Activated T-cell treated with anti-CD3 and anti-CD28 coated beads, Interleukin-2, amount 50 U/mL, for 24 hours (primary cell): ENCODE measurements around the gene CTCFL.

Experiments
- DNase-seq: peaks from one replicate; pipeline ENCODE4 v3.0.0-alpha.2; 2020
- H3K27ac Mint-ChIP-seq: 2 replicates; pipeline ENCODE4 v1.8.0; 2020; ENCODE audit warnings: mild to moderate bottlenecking, mixed read lengths
- H3K27me3 Mint-ChIP-seq: 2 replicates; pipeline ENCODE4 v1.8.0; 2020; ENCODE audit warnings: mixed read lengths
- H3K36me3 Mint-ChIP-seq: 2 replicates; pipeline ENCODE4 v1.8.0; 2020; ENCODE audit warnings: low read depth, mixed read lengths
- H3K4me1 Mint-ChIP-seq: 2 replicates; pipeline ENCODE4 v1.8.0; 2020; ENCODE audit warnings: low read depth, mixed read lengths
- H3K4me3 Mint-ChIP-seq: 2 replicates; pipeline ENCODE4 v1.8.0; 2020; ENCODE audit warnings: mild to moderate bottlenecking, moderate library complexity, mixed read lengths
- H3K9me3 Mint-ChIP-seq: 2 replicates; pipeline ENCODE4 v1.8.0; 2020; ENCODE audit warnings: mixed read lengths

CTCFL gene, protein sequence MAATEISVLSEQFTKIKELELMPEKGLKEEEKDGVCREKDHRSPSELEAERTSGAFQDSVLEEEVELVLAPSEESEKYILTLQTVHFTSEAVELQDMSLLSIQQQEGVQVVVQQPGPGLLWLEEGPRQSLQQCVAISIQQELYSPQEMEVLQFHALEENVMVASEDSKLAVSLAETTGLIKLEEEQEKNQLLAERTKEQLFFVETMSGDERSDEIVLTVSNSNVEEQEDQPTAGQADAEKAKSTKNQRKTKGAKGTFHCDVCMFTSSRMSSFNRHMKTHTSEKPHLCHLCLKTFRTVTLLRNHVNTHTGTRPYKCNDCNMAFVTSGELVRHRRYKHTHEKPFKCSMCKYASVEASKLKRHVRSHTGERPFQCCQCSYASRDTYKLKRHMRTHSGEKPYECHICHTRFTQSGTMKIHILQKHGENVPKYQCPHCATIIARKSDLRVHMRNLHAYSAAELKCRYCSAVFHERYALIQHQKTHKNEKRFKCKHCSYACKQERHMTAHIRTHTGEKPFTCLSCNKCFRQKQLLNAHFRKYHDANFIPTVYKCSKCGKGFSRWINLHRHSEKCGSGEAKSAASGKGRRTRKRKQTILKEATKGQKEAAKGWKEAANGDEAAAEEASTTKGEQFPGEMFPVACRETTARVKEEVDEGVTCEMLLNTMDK

DNA sequence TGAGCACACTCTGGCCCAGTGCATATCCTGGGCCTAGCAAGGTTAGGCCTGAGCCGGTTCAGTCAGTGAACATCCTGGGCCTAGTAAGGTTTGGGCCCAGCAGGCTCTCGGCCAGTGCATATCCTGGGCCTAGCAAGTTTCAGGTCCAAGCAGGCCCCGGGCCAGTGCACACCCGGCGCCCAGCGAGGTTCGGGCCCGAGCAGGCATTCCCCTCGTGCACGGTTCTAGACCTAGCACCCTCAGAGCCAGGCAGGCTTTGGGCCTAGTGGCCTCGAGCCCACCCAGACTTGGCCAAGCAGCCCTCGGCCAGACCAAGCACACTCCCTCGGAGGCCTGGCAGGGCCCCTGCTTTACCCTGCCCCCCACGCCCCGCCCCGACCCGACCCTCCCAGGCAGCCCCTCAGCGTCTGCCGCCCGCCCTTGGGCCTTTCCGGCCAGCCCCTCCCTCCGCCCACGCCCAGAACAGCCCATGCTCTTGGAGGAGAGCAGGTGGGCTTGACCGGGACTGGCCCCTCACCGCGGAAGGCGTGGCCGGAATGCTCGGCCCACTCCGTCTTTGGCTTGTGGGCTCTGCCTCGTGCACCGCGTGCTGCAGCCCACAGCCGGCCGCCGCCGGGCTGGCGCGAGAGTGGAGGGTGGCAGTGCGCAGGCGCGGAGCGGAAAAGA lies at the start of gene CTCFL:
CTCFL (minus strand) TSS at position 630 of the 666 bp plus-strand sequence. CDS start 935 bp downstream, outside the sequence.
- no peak within 1 kb of the TSS for H3K4me3 Mint-ChIP-seq
- DNase-seq = no peak
- no peaks in the 10 kb centered on the region for H3K9me3 Mint-ChIP-seq
- H3K36me3 Mint-ChIP-seq = no peaks in the 10 kb centered on the region
- no peaks in the 10 kb centered on the region for H3K27me3 Mint-ChIP-seq
- peaks cover 11% of the 10 kb centered on the region for H3K4me1 Mint-ChIP-seq
- H3K27ac Mint-ChIP-seq = no peak within 1 kb of the TSS

DNA sequence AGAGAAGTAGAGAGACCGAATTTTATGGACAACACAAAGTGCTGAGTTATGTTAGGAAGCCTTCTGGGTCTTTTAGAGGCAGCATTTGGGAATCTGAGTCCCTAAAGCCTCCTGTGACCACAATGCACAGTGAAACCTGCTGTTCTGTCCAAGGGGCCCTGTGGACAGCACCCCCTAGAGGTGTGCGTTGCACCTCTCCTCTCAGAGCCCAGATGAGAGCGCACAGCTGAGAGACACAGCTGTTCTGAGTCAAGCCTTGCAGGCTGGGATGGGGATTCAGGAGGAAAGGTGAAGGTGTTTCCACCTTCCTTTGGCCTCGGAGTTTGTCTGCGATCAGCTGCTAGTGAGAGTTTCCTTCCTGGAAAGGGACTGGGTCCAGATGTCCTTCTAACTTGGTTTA lies 49.0 kb upstream of the CTCFL start:
- no peak for DNase-seq
- H3K27ac Mint-ChIP-seq = no peak overlapping the region

DNA sequence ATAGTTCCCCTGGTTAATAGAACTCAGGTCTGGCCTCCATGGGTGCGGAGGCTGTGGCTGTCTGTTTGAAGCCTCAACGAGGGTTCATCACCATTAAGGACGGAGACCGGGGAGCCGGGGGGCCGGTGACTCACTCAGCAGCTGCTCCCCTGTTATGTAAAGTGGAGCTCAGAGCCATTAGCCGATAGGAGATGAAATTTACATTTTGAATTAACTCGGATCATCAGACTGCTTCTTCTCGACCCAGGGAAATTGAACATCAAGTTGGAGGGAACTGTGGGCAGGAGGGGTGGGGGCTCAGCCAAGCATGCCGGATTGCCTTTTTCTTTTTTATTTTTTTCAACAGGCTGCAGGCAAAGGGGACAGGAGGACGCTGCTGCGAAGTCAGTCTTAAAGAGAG lies 48.3 kb upstream of the CTCFL start:
- no peaks in the 10 kb centered on the region for H3K9me3 Mint-ChIP-seq
- no peaks in the 10 kb centered on the region for H3K4me1 Mint-ChIP-seq
- H3K27me3 Mint-ChIP-seq = peaks cover 28% of the 10 kb centered on the region
- H3K36me3 Mint-ChIP-seq = no peaks in the 10 kb centered on the region
- H3K27ac Mint-ChIP-seq = no peak overlapping the region
- DNase-seq = no peak
- no peak overlapping the region for H3K4me3 Mint-ChIP-seq

More for the DNA sequence above, 49.0 kb upstream of the CTCFL start:
- no peaks in the 10 kb centered on the region for H3K9me3 Mint-ChIP-seq
- H3K27me3 Mint-ChIP-seq = peaks cover 31% of the 10 kb centered on the region
- H3K4me1 Mint-ChIP-seq = no peaks in the 10 kb centered on the region
- H3K36me3 Mint-ChIP-seq = no peaks in the 10 kb centered on the region
- no peak overlapping the region for H3K4me3 Mint-ChIP-seq

DNA sequence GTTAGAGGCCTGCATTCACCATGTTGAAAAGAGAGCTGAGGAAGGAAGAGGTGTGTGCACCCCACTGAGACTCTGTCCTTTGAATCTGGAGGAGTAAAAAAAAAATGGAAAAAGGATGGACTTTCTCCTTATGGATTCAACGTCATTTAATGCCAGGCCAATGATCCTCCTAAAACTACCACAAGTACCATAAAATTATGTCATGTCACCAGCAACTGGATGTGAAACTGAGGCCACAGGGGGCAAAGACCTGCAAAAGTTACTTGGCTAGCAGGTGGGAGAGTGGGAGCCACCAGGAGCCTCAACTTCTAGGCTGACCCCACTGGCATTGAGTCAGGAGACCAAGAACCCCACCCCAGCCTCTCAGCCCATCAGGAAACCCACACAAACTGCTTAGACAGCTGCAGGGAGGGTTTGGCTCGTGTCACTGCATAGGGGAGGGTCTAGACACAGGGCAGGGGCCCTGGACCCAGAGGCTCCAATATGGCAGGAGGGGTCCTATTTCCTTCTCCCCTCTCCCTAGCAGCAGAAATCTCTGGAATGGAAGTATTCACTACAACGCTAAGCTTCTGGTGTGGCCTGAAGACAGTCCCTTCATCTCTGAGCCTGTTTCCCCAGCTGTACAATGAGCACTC lies 47.0 kb upstream of the CTCFL start:
- Mint-ChIP-seq H3K36me3 (no peaks in the 10 kb centered on the region), H3K4me1 (no peaks in the 10 kb centered on the region), H3K27me3 (peaks cover 36% of the 10 kb centered on the region), H3K9me3 (no peaks in the 10 kb centered on the region), H3K27ac (no peak overlapping the region), H3K4me3 (no peak overlapping the region)
- no peak for DNase-seq

DNA sequence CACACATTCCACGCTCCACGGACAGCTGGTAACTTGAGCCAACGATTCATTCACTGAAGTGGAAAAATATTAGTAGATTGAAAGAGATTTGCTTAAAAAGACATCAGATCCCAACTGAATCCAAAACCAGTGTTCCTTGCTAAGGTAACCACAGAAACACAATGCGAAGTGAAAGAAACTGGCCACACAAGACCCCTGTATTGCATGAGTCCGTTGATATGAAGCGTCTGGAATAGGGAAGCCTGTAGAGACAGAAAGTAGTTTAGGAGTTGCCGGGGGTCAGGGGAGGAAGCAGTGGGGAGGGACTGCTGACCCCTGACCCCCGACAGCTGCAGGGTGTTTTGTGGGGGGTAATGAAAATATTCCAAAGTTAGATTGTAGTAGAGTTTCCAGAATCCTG lies 46.0 kb upstream of the CTCFL start:
- DNase-seq = no peak
- H3K27me3 Mint-ChIP-seq = peaks cover 39% of the 10 kb centered on the region
- no peaks in the 10 kb centered on the region for H3K36me3 Mint-ChIP-seq
- H3K4me3 Mint-ChIP-seq = no peak overlapping the region
- H3K27ac Mint-ChIP-seq = no peak overlapping the region
- H3K4me1 Mint-ChIP-seq = no peaks in the 10 kb centered on the region
- H3K9me3 Mint-ChIP-seq = no peaks in the 10 kb centered on the region

DNA sequence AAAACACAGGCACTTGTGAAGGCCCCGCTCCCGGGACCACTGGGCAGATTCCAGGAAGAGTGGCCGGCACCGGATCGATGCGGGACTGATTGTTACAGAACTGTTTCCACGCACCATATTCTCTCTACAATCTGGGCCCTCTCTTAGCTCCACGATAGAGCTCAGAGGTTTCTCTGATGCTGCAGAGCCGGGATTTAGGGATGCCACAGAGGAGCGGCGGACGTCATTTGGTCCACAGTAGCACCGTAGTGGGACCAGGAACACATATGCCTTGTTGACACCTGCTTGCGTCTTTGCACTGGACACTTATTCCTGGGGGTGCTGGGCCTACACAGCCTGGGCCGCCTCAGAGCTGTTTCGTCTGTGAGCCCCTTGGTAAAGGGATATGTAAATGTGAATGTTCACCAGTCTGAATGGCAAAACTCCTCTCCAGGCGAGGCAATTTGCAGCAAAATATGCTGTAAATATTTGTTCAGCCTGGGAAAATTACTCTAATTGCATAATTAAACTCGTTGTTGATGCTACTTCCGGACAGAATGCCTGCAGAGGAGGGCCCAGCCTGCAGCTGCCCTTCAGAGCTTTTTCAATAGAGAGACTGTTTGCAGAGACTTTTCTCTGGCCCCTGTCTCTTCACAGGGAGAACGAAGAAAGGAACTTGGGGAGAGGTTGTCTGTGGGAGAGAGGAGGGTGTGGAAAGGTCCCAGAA lies 45.4 kb upstream of the CTCFL start:
- Mint-ChIP-seq H3K36me3 (no peaks in the 10 kb centered on the region), H3K4me1 (no peaks in the 10 kb centered on the region), H3K27ac (no peak overlapping the region), H3K27me3 (peaks cover 42% of the 10 kb centered on the region), H3K4me3 (no peak overlapping the region), H3K9me3 (no peaks in the 10 kb centered on the region)
- no peak for DNase-seq

DNA sequence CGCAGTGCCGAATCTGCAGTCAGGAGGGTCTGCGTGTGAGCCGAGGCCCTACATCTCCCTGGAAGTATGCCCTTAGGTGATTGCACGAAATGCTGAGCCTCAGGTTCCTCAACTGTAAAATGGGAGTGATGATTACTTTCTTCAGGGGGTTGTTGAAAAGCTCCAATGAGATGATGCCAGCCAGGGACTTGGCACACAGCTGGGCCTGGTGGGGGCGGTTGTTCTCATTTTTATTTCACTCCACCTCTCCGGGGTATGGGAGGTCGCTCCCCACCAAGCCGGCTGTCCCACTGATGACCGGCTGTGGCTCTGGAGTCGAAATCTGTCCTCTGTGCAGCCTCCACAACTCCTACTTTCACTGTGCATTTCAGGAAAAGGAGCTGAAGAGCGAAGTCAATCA lies 44.0 kb upstream of the CTCFL start:
- Mint-ChIP-seq H3K9me3 (no peaks in the 10 kb centered on the region), H3K36me3 (no peaks in the 10 kb centered on the region), H3K4me1 (no peaks in the 10 kb centered on the region), H3K4me3 (no peak overlapping the region), H3K27me3 (peaks cover 43% of the 10 kb centered on the region), H3K27ac (no peak overlapping the region)
- no peak for DNase-seq

DNA sequence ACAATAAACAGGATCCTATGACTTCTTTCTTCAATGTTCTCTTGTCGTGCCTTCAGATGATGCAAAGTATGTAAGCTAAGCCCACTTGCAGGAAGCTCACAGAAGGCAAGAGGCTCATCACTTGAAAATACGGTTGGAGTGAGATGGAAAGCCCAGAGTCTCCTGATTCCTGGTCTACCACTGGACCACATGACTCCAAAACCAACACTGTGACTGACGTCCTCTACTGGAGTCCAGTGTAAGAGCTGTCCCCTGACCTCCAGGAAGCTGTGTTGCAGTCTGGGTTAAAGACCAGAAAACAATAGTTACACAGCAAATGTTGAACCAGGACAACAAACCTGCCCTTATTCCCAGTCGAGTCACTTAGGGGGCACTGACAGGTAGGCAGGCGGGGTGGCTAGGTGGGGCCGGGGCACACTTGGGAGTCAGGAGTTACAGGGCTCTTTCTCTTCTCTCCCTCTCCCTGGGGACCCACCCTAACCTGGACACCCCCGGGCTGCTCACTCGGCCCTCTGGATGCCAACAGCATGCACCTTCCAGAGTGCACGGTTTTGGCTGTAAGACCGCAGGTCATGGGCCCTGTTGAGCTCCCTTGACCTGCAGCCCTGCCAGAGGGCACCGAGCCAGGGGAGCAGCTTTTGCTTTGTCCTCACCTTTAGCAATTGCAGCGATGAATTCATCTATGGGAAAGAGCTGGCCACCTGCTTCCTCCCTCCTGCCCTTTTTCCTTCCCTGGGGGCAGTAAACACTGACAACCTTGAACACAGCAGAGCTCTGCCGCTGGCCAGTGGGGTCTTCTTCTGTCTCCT lies 43.4 kb upstream of the CTCFL start:
- Mint-ChIP-seq H3K4me1 (no peaks in the 10 kb centered on the region), H3K4me3 (no peak overlapping the region), H3K27me3 (peaks cover 39% of the 10 kb centered on the region), H3K9me3 (no peaks in the 10 kb centered on the region), H3K36me3 (no peaks in the 10 kb centered on the region), H3K27ac (no peak overlapping the region)
- DNase-seq = no peak

DNA sequence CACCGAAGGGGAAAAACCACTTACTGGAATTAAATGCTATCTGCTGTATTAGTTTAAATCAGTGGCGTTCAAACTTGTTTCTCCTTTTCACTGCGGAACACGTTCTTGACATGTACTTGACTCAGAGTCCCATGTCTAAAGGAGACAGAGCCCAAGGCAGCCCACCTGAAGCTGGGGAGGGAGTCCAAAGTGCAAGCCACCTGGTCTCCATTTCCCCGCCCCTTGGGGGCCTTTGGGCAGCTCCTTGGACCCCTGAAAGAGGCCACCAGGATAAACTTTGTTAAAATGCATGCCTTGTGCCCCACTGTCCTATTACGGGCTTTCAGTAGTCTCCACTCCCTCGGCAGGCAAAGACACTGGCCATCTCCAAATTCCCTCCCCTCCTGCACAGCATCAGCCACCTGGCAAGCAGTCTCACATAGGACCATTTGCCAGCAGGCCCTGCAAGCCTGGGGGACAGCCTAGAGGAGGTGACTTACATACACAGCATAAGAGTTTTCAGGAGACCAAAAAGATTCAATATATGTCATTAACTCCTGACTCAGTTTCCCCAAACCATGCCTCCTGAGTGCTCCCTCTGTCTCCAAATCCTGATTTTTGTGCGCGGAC lies 42.6 kb upstream of the CTCFL start:
- no peak for DNase-seq
- no peaks in the 10 kb centered on the region for H3K36me3 Mint-ChIP-seq
- peaks cover 38% of the 10 kb centered on the region for H3K27me3 Mint-ChIP-seq
- no peak overlapping the region for H3K27ac Mint-ChIP-seq
- no peaks in the 10 kb centered on the region for H3K9me3 Mint-ChIP-seq
- H3K4me3 Mint-ChIP-seq = no peak overlapping the region
- H3K4me1 Mint-ChIP-seq = no peaks in the 10 kb centered on the region

DNA sequence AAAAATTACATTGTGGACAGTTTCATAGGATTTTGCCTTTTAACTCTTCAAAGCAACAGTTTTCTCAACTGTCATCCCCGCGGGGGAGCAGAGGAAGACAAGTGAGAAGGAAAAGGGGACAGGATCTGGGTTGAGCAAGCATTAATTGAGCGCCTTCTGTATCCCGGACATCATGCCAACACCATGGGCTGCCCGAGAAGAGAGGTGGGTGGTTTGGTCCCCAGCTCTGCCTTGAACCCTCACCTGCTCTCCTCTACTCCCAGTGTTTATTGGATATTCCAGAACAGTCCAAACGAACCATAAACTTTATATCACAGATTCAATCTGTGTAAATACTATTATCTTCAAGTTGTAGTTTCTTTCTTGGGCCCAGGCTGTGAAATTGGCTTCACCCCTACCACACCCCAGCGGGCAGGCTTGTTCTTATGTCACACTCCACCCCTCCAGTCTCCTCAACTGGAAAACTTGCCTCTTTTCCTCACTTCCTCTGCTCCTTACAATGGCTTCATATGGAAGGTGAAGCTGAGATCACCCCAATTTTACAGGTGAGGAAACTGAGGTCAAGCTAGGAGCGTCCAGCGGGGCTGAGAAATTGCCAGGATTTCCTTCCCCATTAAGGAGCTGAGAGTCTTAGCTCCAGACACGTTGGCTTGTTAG lies 42.0 kb upstream of the CTCFL start:
- no peak overlapping the region for H3K27ac Mint-ChIP-seq
- no peak overlapping the region for H3K4me3 Mint-ChIP-seq
- no peaks in the 10 kb centered on the region for H3K9me3 Mint-ChIP-seq
- no peak for DNase-seq
- H3K4me1 Mint-ChIP-seq = no peaks in the 10 kb centered on the region
- peaks cover 38% of the 10 kb centered on the region for H3K27me3 Mint-ChIP-seq
- no peaks in the 10 kb centered on the region for H3K36me3 Mint-ChIP-seq

DNA sequence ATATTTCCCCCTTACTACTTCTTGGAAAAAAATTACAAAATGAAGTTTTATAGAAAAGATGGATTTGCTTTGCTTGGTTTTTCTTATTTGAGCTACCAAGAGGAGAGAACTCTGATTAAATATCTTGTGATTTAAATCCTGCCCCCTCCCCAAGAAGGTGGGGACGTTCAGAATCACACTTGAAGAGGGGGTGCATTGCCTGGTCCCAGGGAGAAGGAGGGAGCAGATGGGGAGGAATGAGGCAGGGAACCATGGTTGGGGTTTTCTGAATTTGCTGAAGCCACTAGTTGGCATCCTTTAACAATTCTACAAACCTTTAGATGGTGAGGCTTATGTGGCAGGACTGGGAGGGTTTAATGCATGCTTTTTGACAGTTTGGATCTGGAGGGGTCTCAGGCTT lies 41.5 kb upstream of the CTCFL start:
- peaks cover 34% of the 10 kb centered on the region for H3K27me3 Mint-ChIP-seq
- no peaks in the 10 kb centered on the region for H3K36me3 Mint-ChIP-seq
- no peaks in the 10 kb centered on the region for H3K4me1 Mint-ChIP-seq
- no peak for DNase-seq
- no peaks in the 10 kb centered on the region for H3K9me3 Mint-ChIP-seq
- H3K4me3 Mint-ChIP-seq = no peak overlapping the region
- no peak overlapping the region for H3K27ac Mint-ChIP-seq

DNA sequence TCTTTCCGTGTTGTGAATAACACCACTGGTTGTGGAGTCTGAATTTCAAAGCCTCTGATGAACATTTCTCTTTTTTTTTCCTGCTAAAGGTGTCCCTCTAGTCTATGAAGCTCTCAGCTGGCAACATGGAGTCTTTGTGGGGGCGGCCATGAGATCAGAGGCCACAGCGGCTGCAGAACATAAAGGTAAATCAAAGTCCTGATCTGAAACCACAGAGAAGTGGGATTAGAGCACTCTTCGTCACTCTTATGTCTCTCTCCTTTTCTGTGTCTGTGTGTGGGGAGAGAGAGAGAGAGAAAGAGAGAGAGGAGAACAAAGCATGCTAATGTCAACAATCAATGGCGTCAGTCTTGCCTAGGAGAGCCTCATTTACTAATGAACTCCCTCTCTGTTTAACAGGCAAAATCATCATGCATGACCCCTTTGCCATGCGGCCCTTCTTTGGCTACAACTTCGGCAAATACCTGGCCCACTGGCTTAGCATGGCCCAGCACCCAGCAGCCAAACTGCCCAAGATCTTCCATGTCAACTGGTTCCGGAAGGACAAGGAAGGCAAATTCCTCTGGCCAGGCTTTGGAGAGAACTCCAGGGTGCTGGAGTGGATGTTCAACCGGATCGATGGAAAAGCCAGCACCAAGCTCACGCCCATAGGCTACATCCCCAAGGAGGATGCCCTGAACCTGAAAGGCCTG lies 40.2 kb upstream of the CTCFL start:
- Mint-ChIP-seq H3K27me3 (peaks cover 29% of the 10 kb centered on the region), H3K4me1 (no peaks in the 10 kb centered on the region), H3K36me3 (no peaks in the 10 kb centered on the region), H3K4me3 (no peak overlapping the region), H3K9me3 (no peaks in the 10 kb centered on the region), H3K27ac (no peak overlapping the region)
- DNase-seq = no peak
